Osteoblast (primary cell): ENCODE measurements around the gene DIP2C. TPM values are rescaled to one million over a fixed set of nuclear protein-coding genes. Genes with fewer than 3 reads are reported as not detected.
A peak's percentile ranks its signal among the peaks of the same experiment; 100 is the strongest.
"Not testable (repeated sequence)": the region's sequence is repeated elsewhere in the genome, so short reads cannot be mapped to it uniquely, and the experiment has no call there.

Experiments
- DNase-seq: peaks from one replicate; pipeline ENCODE4 v3.0.0; 2011; ENCODE audit warnings: low spot score, mixed read lengths; ENCODE audit not compliant: insufficient read length; ENCODE audit errors: missing footprints
- H2AFZ ChIP-seq: 2 replicates; pipeline ENCODE4 v1.6.0; 2011; ENCODE audit warnings: mild to moderate bottlenecking, low read length
- H3K27ac ChIP-seq: 2 replicates; pipeline ENCODE4 v1.5.1; 2011; ENCODE audit warnings: mild to moderate bottlenecking, low read depth, low read length, moderate library complexity
- H3K27me3 ChIP-seq: 2 replicates; pipeline ENCODE4 v1.6.0; 2012; ENCODE audit warnings: mild to moderate bottlenecking, control low read depth, inconsistent platforms, low read length, moderate library complexity; ENCODE audit not compliant: insufficient read depth
- H3K36me3 ChIP-seq: 2 replicates; pipeline ENCODE4 v1.5.1; 2011; ENCODE audit warnings: mild to moderate bottlenecking, low read length, control low read depth, moderate library complexity; ENCODE audit not compliant: insufficient read depth
- H3K4me1 ChIP-seq: 2 replicates; pipeline ENCODE4 v1.5.1; 2011; ENCODE audit warnings: mild to moderate bottlenecking, low read length, control low read depth, moderate library complexity; ENCODE audit not compliant: insufficient read depth
- H3K4me2 ChIP-seq: 2 replicates; pipeline ENCODE4 v1.6.0; 2011; ENCODE audit warnings: mild to moderate bottlenecking, low read length; ENCODE audit not compliant: insufficient read depth
- H3K4me3 ChIP-seq: fragments of 200-600 bp; sonication (generic); 3 replicates; pipeline ENCODE4 v1.5.1; 2012; ENCODE audit warnings: mild to moderate bottlenecking, low read length, inconsistent platforms; ENCODE audit not compliant: insufficient read depth
- H3K79me2 ChIP-seq: 2 replicates; pipeline ENCODE4 v1.6.0; 2012; ENCODE audit warnings: mild to moderate bottlenecking, low read length, control low read depth, inconsistent platforms; ENCODE audit not compliant: insufficient read depth
- H3K9me3 ChIP-seq: 2 replicates; pipeline ENCODE4 v1.5.1; 2011; ENCODE audit warnings: low read depth, low read length, control low read depth
- H4K20me1 ChIP-seq: 2 replicates; pipeline ENCODE4 v1.6.0; 2012; ENCODE audit warnings: mild to moderate bottlenecking, low read length, control low read depth; ENCODE audit not compliant: insufficient read depth
- CTCF ChIP-seq: IDR thresholded peaks from 2 replicates; pipeline ENCODE4 v1.5.1; 2011; ENCODE audit warnings: mild to moderate bottlenecking, low read depth, low read length, moderate library complexity; ENCODE audit errors: extremely low read depth
- total RNA-seq: library from RNA; depleted of rRNA; stranded (reverse); fragments of >200 nt; gene quantifications from 2 replicates; pipeline ENCODE4 v1.2.3, GENCODE V29; 2012

Gene DIP2C
- total RNA-seq, 1 donor = 36.9 TPM

- H3K9me3 ChIP-seq = no peaks in the 10 kb centered on the region
- no peaks in the 10 kb centered on the region for H3K79me2 ChIP-seq
- H4K20me1 ChIP-seq = no peaks in the 10 kb centered on the region
- no peak for TF ChIP-seq CTCF
- H3K4me1 ChIP-seq = peaks cover 14% of the 10 kb centered on the region
- no peak overlapping the region for H2AFZ ChIP-seq
- no peaks in the 10 kb centered on the region for H3K27me3 ChIP-seq
- no peak for DNase-seq
- peak overlapping the region; percentile 73 for H3K4me2 ChIP-seq
- H3K36me3 ChIP-seq = no peaks in the 10 kb centered on the region
- H3K4me3 ChIP-seq = peak overlapping the region; percentile 51
- H3K27ac ChIP-seq = peak overlapping the region; percentile 24
Measured at GRCh38 chr10:266974-267425, 422.5 kb downstream of the DIP2C start.

GRCh38 chr10:265816-266588 lies 423.5 kb downstream of the DIP2C start:
- not testable (repeated sequence) for H3K4me2 ChIP-seq, H2AFZ ChIP-seq, H3K79me2 ChIP-seq, H3K9me3 ChIP-seq, H3K4me3 ChIP-seq, H3K27me3 ChIP-seq, H4K20me1 ChIP-seq, H3K36me3 ChIP-seq, DNase-seq, H3K27ac ChIP-seq
- H3K4me1 ChIP-seq = peaks cover 14% of the 10 kb centered on the region

- H3K9me3 ChIP-seq, H3K36me3 ChIP-seq, H4K20me1 ChIP-seq, H3K4me3 ChIP-seq, H3K27me3 ChIP-seq, H3K4me2 ChIP-seq, H3K27ac ChIP-seq, H2AFZ ChIP-seq, H3K79me2 ChIP-seq, DNase-seq: not testable (repeated sequence)
- H3K4me1 ChIP-seq = peaks cover 14% of the 10 kb centered on the region
Measured at GRCh38 chr10:265074-265440, 424.4 kb downstream of the DIP2C start.

- H3K9me3 ChIP-seq, H3K4me3 ChIP-seq, DNase-seq: not testable (repeated sequence)
Measured at GRCh38 chr10:264160-265073, 425.1 kb downstream of the DIP2C start.

GRCh38 chr10:260819-261429 lies 428.5 kb downstream of the DIP2C start:
- no peak for DNase-seq
- Histone ChIP-seq H2AFZ (no peak overlapping the region), H3K4me2 (no peak overlapping the region), H3K27me3 (no peaks in the 10 kb centered on the region), H3K4me3 (no peak overlapping the region), H3K4me1 (peaks cover 2% of the 10 kb centered on the region), H3K79me2 (no peaks in the 10 kb centered on the region), H3K27ac (no peak overlapping the region), H4K20me1 (no peaks in the 10 kb centered on the region), H3K9me3 (no peaks in the 10 kb centered on the region), H3K36me3 (peaks cover 3% of the 10 kb centered on the region)
- TF ChIP-seq CTCF = no peak

More at GRCh38 chr10:264160-265073, 425.1 kb downstream of the DIP2C start:
- H3K27ac ChIP-seq, H3K27me3 ChIP-seq, H3K4me2 ChIP-seq, H2AFZ ChIP-seq, H3K36me3 ChIP-seq, H3K79me2 ChIP-seq, H4K20me1 ChIP-seq: not testable (repeated sequence)
- H3K4me1 ChIP-seq = peaks cover 14% of the 10 kb centered on the region
